Amniotic epithelial cell (primary cell): ENCODE data around the gene AGAP1.

Experiments used
- DNase-seq: peaks from one replicate; pipeline ENCODE4 v3.0.0-alpha.2; 2010; ENCODE audit warnings: low read depth

The AGAP1 gene

GRCh38 chr2:236161082-236161462 is 667.2 kb downstream of the AGAP1 start:
- DNase-seq = no peak

GRCh38 chr2:236161531-236161930 is 667.7 kb downstream of the AGAP1 start:
- no peak for DNase-seq

GRCh38 chr2:236162031-236162845 is 668.4 kb downstream of the AGAP1 start:
- no peak for DNase-seq

- no peak for DNase-seq
Observed at GRCh38 chr2:236162882-236163470, 669.1 kb downstream of the AGAP1 start.

- DNase-seq = no peak
Observed at GRCh38 chr2:236163471-236164200, 669.8 kb downstream of the AGAP1 start.

GRCh38 chr2:236164201-236164924 is 670.5 kb downstream of the AGAP1 start:
- no peak for DNase-seq

GRCh38 chr2:236164925-236165841 is 671.3 kb downstream of the AGAP1 start:
- DNase-seq = no peak

GRCh38 chr2:236165842-236166795 is 672.3 kb downstream of the AGAP1 start:
- DNase-seq = no peak

- no peak for DNase-seq
Observed at GRCh38 chr2:236166796-236167296, 673.0 kb downstream of the AGAP1 start.

GRCh38 chr2:236167297-236168109 is 673.7 kb downstream of the AGAP1 start:
- DNase-seq = peak; percentile 22

- peak; percentile 19 for DNase-seq
Observed at GRCh38 chr2:236168110-236169080, 674.6 kb downstream of the AGAP1 start, which contains the start of gene GBX2. TSS of gene GBX2 (minus strand) at chr2:236168386. CDS start at chr2:236167971, 415 bp downstream.

- no peak for DNase-seq
Observed at GRCh38 chr2:236169151-236169721, 675.4 kb downstream of the AGAP1 start.

GRCh38 chr2:236169741-236170589 is 676.1 kb downstream of the AGAP1 start:
- no peak for DNase-seq

- DNase-seq = no peak
Observed at GRCh38 chr2:236170590-236171165, 676.8 kb downstream of the AGAP1 start.

- no peak for DNase-seq
Observed at GRCh38 chr2:236171181-236171679, 677.4 kb downstream of the AGAP1 start.
